DND-41 (cell line): ENCODE data around the gene MACROD2.
A peak's percentile ranks its signal among the peaks of the same experiment; 100 is the strongest.

Source experiments
- ATAC-seq: fragments of 200-7000 bp; cut with Tn5 transposase; 3 replicates; pipeline ENCODE4 v1.9.1; 2021; ENCODE audit warnings: low read depth; ENCODE audit not compliant: insufficient read depth
- DNase-seq: peaks from one replicate; pipeline ENCODE4 v3.0.0-alpha.2; 2020
- H2AFZ ChIP-seq: 2 replicates; pipeline ENCODE4 v1.6.0; 2012; ENCODE audit warnings: low read depth, low read length
- H3K27ac ChIP-seq: 2 replicates; pipeline ENCODE4 v1.5.1; 2012; ENCODE audit warnings: low read length, inconsistent platforms
- H3K27me3 ChIP-seq: fragments of 200-600 bp; sonication (generic); 2 replicates; pipeline ENCODE4 v1.6.0; 2012; ENCODE audit warnings: low read length, mild to moderate bottlenecking, inconsistent platforms; ENCODE audit not compliant: insufficient read depth, poor library complexity
- H3K36me3 ChIP-seq: 2 replicates; pipeline ENCODE4 v1.5.1; 2012; ENCODE audit warnings: low read length, inconsistent platforms; ENCODE audit not compliant: insufficient read depth
- H3K4me1 ChIP-seq: 2 replicates; pipeline ENCODE4 v1.5.1; 2012; ENCODE audit warnings: mild to moderate bottlenecking, low read length; ENCODE audit not compliant: insufficient read depth
- H3K4me2 ChIP-seq: 2 replicates; pipeline ENCODE4 v1.6.0; 2012; ENCODE audit warnings: mild to moderate bottlenecking, moderate library complexity, low read length, inconsistent platforms; ENCODE audit not compliant: insufficient read depth
- H3K4me3 ChIP-seq, 2 experiments: fragments of 200-600 bp in 1 of 2; shearing (Covaris generic) in 1 of 2; 2 replicates each; pipeline ENCODE4 v1.5.1; 2012 to 2016; ENCODE audit warnings: inconsistent platforms in 2 of 2, low read length in 2 of 2, mild to moderate bottlenecking in 2 of 2, low read depth in 1 of 2, moderate library complexity in 1 of 2
- H3K79me2 ChIP-seq: 2 replicates; pipeline ENCODE4 v1.6.0; 2012; ENCODE audit warnings: low read length, inconsistent platforms; ENCODE audit not compliant: insufficient read depth
- H3K9ac ChIP-seq: 2 replicates; pipeline ENCODE4 v1.6.0; 2012; ENCODE audit warnings: low read depth, mild to moderate bottlenecking, inconsistent platforms, low read length, moderate library complexity
- H3K9me3 ChIP-seq: 2 replicates; pipeline ENCODE4 v1.5.1; 2012; ENCODE audit warnings: low read length, moderate library complexity, mild to moderate bottlenecking, inconsistent platforms; ENCODE audit not compliant: insufficient read depth, severe bottlenecking
- H4K20me1 ChIP-seq: 2 replicates; pipeline ENCODE4 v1.6.0; 2012; ENCODE audit warnings: low read length; ENCODE audit not compliant: insufficient read depth
- CTCF ChIP-seq: IDR thresholded peaks from 2 replicates; pipeline ENCODE4 v1.5.1; 2012; ENCODE audit warnings: borderline replicate concordance, low read length, moderate library complexity, mild to moderate bottlenecking; ENCODE audit not compliant: poor library complexity, severe bottlenecking; ENCODE audit errors: extremely low read depth
- EZH2 ChIP-seq: IDR thresholded peaks from 3 replicates; pipeline ENCODE4 v1.6.1; 2012; ENCODE audit warnings: borderline replicate concordance, low read depth, mild to moderate bottlenecking, moderate library complexity, low read length, inconsistent platforms; ENCODE audit not compliant: severe bottlenecking

Gene MACROD2

GRCh38 chr20:15030826-15031225 is 1035.5 kb downstream of the MACROD2 start:
- Histone ChIP-seq H3K4me2 (no peak overlapping the region), H3K4me3 (no peak overlapping the region), H3K9me3 (no peaks in the 10 kb centered on the region), H3K79me2 (no peaks in the 10 kb centered on the region), H2AFZ (no peak overlapping the region), H3K27me3 (no peaks in the 10 kb centered on the region), H3K27ac (no peak overlapping the region), H4K20me1 (no peaks in the 10 kb centered on the region), H3K9ac (no peak overlapping the region), H3K36me3 (no peaks in the 10 kb centered on the region), H3K4me1 (no peaks in the 10 kb centered on the region)
- no peak for TF ChIP-seq CTCF
- no peak for TF ChIP-seq EZH2
- peak; percentile 35; the same call in 1 of the 3 replicates for ATAC-seq
- DNase-seq = no peak

GRCh38 chr20:15031546-15032351 is 1036.4 kb downstream of the MACROD2 start:
- Histone ChIP-seq H3K36me3 (no peaks in the 10 kb centered on the region), H2AFZ (no peak overlapping the region), H3K4me1 (peaks cover 7% of the 10 kb centered on the region), H3K4me2 (no peak overlapping the region), H3K79me2 (no peaks in the 10 kb centered on the region), H3K9ac (no peak overlapping the region), H3K4me3 (no peak overlapping the region), H3K27me3 (no peaks in the 10 kb centered on the region), H3K9me3 (no peaks in the 10 kb centered on the region), H4K20me1 (no peaks in the 10 kb centered on the region), H3K27ac (no peak overlapping the region)
- TF ChIP-seq EZH2 (no peak), CTCF (no peak)
- ATAC-seq (no peak), DNase-seq (no peak)

- DNase-seq = no peak
- no peak overlapping the region for H3K9ac ChIP-seq
Measured at GRCh38 chr20:15032352-15032622, 1037.0 kb downstream of the MACROD2 start.

More at GRCh38 chr20:15032352-15032622, 1037.0 kb downstream of the MACROD2 start:
- Histone ChIP-seq H3K27me3 (no peaks in the 10 kb centered on the region), H3K27ac (no peak overlapping the region), H3K4me2 (no peak overlapping the region), H4K20me1 (no peaks in the 10 kb centered on the region), H3K36me3 (no peaks in the 10 kb centered on the region), H2AFZ (no peak overlapping the region), H3K4me3 (no peak overlapping the region), H3K79me2 (no peaks in the 10 kb centered on the region), H3K4me1 (peaks cover 12% of the 10 kb centered on the region), H3K9me3 (no peaks in the 10 kb centered on the region)
- TF ChIP-seq CTCF (no peak), EZH2 (no peak)
- ATAC-seq = no peak
